Globus pallidus (tissue), 1 donor: ENCODE results near the gene MLH1.

ENCODE experiments used
- DNase-seq: peaks from one replicate; pipeline ENCODE4 v3.0.0-alpha.2; 2015; ENCODE audit warnings: low spot score

The MLH1 gene

DNA sequence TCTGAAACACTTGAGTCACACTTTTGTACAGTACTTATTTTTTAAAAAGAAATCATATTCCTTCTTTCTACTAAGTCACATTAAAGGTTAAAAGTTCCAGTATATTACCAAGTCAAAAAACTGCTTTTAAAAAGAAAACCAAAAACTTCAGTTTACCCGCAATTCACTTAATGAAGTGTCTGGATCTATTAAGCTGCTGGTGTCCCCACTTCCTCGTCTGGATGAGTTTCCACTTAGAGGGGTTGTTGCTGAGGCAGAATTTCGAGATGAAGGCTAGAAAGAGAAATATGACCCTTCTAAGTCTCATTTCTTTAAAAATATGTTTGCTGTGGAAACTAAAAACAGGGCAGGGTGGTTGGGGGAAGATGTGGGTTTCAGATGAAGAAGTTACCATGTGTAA lies 101.3 kb downstream of the MLH1 start:
- no peak for DNase-seq

DNA sequence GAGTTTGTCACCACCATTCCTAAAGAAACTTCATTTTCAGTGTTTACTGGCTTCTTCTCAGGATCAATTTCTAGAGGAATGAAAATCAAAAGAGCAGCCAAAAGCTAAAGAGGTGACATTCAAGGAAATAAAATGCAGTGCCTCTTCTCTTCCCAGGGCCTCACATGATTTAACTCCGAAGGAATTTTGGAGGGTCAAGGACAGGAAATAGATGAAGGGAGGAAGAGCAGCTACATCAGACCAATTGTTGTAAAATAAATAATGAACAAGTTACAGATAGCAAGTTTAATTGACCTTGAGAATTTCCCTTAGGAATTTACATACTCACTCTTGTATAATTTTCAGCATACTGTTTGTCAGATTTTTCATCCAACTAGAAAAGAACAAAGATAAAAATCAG lies 103.0 kb downstream of the MLH1 start:
- no peak for DNase-seq

DNA sequence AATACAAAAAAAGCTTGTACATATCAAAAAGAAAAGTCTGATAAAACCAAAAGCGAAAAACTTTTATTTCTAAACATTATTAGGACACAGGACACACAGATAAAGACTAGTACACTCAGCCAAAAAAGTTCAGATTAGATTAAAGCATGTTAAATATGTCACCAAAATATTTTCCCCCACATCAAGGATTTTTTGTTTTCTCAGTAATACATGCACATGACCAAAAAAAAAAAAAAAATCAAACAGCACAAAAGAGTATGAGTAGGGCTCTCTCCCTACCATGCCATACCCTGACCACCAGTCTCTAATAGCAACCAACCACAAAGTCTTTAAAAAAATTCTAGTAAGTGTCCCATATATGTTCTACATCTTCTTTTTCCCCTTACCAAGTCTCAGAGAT lies 103.7 kb downstream of the MLH1 start:
- no peak for DNase-seq

- DNase-seq = no peak
Observed at GRCh38 chr3:37097776-37098175, 104.5 kb downstream of the MLH1 start.

DNA sequence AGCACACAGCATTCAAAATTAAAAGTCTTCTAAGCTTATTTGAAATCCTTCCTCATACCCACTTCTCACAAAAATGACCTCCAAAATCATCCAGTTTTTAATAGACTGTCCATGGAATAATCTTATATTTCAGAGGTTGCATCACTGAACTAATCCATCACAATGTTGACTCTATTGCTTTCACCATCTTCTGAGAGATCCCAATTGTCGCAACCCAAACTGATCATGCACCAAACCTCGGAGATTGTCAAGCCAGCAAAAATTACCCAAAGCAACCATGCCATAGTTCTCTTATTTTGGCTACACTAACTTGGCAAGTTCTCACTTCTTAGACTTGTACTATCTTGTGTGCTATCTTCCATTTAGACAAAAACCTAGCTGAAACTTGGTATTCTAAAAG lies 105.6 kb downstream of the MLH1 start:
- no peak for DNase-seq

- DNase-seq = no peak
Observed at GRCh38 chr3:37099469-37099868, 106.2 kb downstream of the MLH1 start.

DNA sequence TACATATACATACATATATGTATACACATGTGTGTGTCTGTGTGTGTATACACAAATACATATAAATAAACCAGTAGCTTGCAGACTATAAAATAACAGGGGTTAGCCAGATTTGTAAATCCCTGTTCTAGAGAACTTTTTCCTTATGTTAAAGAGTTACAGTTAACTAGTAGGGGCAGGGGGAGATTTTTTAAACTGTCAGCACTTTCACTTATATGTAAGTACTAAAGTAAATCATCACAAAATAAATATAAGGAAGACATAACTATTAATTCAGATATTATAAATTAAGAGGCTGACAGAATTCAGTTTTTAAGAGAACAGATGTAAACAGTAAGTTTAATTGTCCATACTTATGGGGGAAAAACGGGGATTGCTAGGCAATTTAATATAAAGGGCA lies 107.1 kb downstream of the MLH1 start:
- DNase-seq = no peak
